ENCODE measurements around the gene SHANK3.

The SHANK3 gene

DNA sequence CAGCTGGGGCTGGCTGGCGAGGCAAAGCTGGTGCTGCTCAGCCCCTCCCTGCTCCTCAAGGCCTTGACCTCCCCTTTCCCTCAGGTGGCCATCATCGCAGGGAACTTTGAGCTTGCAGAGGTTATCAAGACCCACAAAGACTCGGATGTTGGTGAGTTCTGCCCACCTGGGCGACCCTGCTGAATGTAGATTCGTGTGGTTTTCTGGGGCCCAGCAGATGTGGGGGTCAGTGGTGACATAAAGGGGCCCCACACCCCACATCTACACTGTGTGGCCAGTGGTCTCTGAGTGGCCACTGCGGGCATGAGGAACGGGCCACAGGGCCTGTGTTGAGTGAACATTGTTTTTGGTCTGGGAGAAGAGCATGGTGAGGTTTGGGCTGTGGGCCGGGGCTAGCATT lies 11.9 kb downstream of the SHANK3 start:
- no peak overlapping the region for H3K4me3 ChIP-seq (ENCODE audit: low read length)
- no peak for DNase-seq (ENCODE audit: low read depth)
- TF ChIP-seq, protein P1, sequence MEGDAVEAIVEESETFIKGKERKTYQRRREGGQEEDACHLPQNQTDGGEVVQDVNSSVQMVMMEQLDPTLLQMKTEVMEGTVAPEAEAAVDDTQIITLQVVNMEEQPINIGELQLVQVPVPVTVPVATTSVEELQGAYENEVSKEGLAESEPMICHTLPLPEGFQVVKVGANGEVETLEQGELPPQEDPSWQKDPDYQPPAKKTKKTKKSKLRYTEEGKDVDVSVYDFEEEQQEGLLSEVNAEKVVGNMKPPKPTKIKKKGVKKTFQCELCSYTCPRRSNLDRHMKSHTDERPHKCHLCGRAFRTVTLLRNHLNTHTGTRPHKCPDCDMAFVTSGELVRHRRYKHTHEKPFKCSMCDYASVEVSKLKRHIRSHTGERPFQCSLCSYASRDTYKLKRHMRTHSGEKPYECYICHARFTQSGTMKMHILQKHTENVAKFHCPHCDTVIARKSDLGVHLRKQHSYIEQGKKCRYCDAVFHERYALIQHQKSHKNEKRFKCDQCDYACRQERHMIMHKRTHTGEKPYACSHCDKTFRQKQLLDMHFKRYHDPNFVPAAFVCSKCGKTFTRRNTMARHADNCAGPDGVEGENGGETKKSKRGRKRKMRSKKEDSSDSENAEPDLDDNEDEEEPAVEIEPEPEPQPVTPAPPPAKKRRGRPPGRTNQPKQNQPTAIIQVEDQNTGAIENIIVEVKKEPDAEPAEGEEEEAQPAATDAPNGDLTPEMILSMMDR (conservative IDR thresholded peaks at IDR 0.05; ENCODE audit: low read length), result no peak

DNA sequence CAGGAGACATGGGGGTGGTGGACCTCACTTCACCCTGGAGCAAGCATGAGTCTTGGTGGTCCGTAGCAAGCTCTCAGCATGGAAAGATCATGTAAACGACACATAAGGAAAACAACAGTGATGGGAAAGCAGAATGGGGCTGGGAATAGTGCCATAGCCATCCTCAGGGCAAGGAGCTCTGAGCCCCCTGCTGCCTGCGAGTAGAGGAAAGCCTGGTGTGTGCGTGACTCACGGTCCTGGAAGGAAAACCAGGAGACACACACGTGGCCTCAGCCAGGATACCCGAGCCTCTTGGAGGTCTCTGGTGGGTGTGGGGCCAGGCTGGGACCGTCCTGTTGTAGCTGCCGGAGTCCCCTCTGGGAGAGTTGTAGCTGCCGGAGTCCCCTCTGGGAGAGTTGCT lies 12.4 kb downstream of the SHANK3 start:
- TF ChIP-seq, protein P1 (conservative IDR thresholded peaks at IDR 0.05; ENCODE audit: low read length), result no peak
- H3K4me3 ChIP-seq (ENCODE audit: low read length), result no peak overlapping the region
- peak; percentile 18 for DNase-seq (ENCODE audit: low read depth)

DNA sequence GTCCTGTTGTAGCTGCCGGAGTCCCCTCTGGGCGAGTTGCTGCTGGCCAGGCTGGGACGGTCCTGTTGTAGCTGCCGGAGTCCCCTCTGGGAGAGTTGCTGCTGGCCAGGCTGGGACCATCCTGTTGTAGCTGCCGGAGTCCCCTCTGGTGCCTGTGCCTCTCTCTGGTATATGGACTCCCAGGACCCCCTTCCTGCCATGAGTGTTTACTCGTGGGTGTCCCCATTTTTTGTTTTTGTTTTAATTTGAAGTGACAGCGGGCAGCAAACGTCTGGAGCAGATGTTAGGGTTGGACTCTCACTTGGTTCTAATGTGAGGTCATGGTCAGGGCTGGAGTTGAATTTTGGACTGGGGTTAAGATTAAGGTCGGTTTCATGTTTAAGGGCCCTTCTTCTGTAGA lies 14.2 kb downstream of the SHANK3 start:
- no peak overlapping the region for H3K4me3 ChIP-seq (ENCODE audit: low read length)
- no peak for DNase-seq (ENCODE audit: low read depth)
- TF ChIP-seq, protein P1 (conservative IDR thresholded peaks at IDR 0.05; ENCODE audit: low read length), result no peak

DNA sequence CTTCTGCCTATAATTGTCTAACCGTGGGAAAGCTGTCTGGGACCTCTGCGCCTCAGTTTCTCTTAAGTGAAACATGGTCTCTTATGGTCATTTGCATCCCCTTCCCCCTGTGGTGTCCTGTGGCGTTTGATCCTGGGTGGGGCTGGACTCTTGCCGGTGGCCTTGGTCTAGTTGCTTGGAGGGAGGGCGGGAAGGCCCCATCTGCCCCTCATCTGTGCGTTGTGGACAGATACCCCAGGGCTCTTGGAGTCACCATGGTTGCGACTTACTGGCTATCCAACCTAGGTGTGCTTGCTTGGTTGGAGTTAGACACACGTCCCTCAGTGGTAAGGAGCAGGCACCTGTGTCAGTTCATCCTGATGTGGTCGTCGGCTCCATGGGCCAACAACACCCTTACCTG lies 15.2 kb downstream of the SHANK3 start:
- no peak overlapping the region for H3K4me3 ChIP-seq (ENCODE audit: low read length)
- no peak for DNase-seq (ENCODE audit: low read depth)
- TF ChIP-seq, protein P1 (conservative IDR thresholded peaks at IDR 0.05; ENCODE audit: low read length), result no peak

DNA sequence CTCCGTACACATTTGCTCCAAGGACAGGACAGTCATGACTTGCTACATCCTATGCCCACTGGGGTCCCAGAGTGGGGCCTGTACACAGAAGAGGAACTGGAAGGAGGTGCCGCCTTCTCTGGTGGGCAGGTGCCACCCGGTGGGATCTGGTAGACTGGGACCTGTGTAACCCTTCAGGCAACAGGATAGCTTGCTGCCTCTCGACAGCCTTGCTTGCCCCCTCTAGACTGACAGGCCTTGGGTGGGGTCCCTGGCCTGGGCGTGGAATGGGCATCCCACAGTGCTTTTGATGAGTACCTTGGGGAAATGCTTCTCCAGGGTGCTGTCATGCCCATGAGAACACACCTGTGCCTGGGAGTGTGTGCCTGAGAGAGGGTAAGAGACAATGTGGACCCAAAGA lies 15.8 kb downstream of the SHANK3 start:
- no peak for DNase-seq (ENCODE audit: low read depth)
- TF ChIP-seq, protein P1 (conservative IDR thresholded peaks at IDR 0.05; ENCODE audit: low read length), result no peak
- H3K4me3 ChIP-seq (ENCODE audit: low read length), result no peak overlapping the region

DNA sequence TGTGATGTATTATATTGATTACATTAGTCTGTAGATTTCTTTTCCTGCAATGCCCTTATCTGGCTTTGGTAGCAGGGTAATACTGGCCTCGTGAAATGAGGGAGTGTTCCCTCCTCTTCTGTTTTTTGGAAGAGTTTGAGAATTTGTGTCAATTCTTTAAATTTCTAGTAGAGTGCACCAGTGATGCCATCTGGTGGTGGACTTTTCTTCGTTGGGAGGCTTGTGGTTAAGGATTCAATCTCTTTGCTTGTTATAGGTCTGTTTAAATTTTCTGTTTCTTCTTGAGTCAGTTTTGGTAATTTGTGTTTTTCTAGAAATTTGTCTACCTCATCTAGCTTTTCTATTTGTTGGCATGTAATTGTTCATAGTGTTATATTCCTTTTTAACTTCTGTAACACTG lies 18.9 kb downstream of the SHANK3 start:
- peak; percentile 29 for DNase-seq (ENCODE audit: low read depth)
- H3K4me3 ChIP-seq (ENCODE audit: low read length), result no peak overlapping the region
- TF ChIP-seq, protein P1 (conservative IDR thresholded peaks at IDR 0.05; ENCODE audit: low read length), result peak; percentile 63

DNA sequence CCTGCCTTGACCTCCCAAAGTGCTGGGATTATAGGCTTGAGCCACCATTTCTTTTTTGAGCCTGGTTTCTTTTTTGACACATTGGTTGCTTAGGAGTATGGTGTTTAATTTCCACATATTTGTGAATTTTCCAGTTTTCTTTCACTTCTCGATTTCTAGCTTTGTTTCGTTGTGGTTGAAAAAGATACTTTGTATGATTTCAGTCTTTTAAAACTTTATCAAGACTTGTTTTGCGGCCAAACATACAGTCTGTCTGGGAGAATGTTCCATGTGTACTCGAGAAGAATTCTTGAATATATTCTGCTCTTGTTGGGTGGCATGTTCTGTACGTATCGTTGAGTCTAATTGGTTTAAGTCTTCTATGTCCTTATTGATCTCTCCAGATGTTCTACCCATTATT lies 20.8 kb downstream of the SHANK3 start:
- H3K4me3 ChIP-seq (ENCODE audit: low read length), result no peak overlapping the region
- TF ChIP-seq, protein P1 (conservative IDR thresholded peaks at IDR 0.05; ENCODE audit: low read length), result no peak
- no peak for DNase-seq (ENCODE audit: low read depth)
